Medulla oblongata (tissue), 1 donor: ENCODE results near the gene NDUFA13.
A peak's percentile ranks its signal among the peaks of the same experiment; 100 is the strongest.

Experiments used
- DNase-seq: peaks from one replicate; pipeline ENCODE4 v3.0.0-alpha.2; 2015; ENCODE audit errors: extremely low spot score

The NDUFA13 gene

GRCh38 chr19:19510432-19510831 lies 5.6 kb upstream of the NDUFA13 start:
- no peak for DNase-seq

GRCh38 chr19:19513682-19514081 lies 2.3 kb upstream of the NDUFA13 start:
- DNase-seq = no peak

- DNase-seq = no peak
These were observed 1.8 kb upstream of the NDUFA13 start for GRCh38 chr19:19514215-19514657.

GRCh38 chr19:19514881-19515641 lies 964 bp upstream of the NDUFA13 start, which contains the start of gene TSSK6:
TSSK6 (minus strand) TSS chr19:19515548; CDS start chr19:19515427, 121 bp downstream.
- no peak for DNase-seq

- DNase-seq = no peak
These were observed 1.2 kb downstream of the NDUFA13 start for GRCh38 chr19:19517235-19517619.

- no peak for DNase-seq
These were observed 5.0 kb downstream of the NDUFA13 start for GRCh38 chr19:19520989-19521388.

- DNase-seq = no peak
These were observed 7.2 kb downstream of the NDUFA13 start for GRCh38 chr19:19523177-19523576.

- no peak for DNase-seq
These were observed 8.0 kb downstream of the NDUFA13 start for GRCh38 chr19:19524053-19524452.

- no peak for DNase-seq
These were observed 9.8 kb downstream of the NDUFA13 start for GRCh38 chr19:19525611-19526380.

GRCh38 chr19:19526581-19527370 lies 10.8 kb downstream of the NDUFA13 start:
- peak; percentile 37 for DNase-seq

GRCh38 chr19:19527371-19527656 lies 11.3 kb downstream of the NDUFA13 start:
- no peak for DNase-seq

- DNase-seq = no peak
These were observed 11.9 kb downstream of the NDUFA13 start for GRCh38 chr19:19527674-19528625.

GRCh38 chr19:19528721-19529490 lies 12.9 kb downstream of the NDUFA13 start, which contains the start of gene YJEFN3:
YJEFN3 (plus strand) TSS chr19:19528911; CDS start chr19:19528933, 22 bp downstream.
- DNase-seq = peak; percentile 25

- no peak for DNase-seq
These were observed 13.9 kb downstream of the NDUFA13 start for GRCh38 chr19:19529783-19530422.

GRCh38 chr19:19530423-19530804 lies 14.4 kb downstream of the NDUFA13 start:
- no peak for DNase-seq

GRCh38 chr19:19530889-19531288 lies 14.9 kb downstream of the NDUFA13 start:
- no peak for DNase-seq

GRCh38 chr19:19531951-19532805 lies 16.2 kb downstream of the NDUFA13 start:
- peak; percentile 81 for DNase-seq

- DNase-seq = no peak
These were observed 17.0 kb downstream of the NDUFA13 start for GRCh38 chr19:19532806-19533701.
